Measurements from ENCODE around the gene MYBPHL. TPM values are rescaled to one million over a fixed set of nuclear protein-coding genes. Genes with fewer than 3 reads are reported as not detected.

MYBPHL gene
- not detected for total RNA-seq

GRCh38 chr1:109306832-109307273, at the start of gene MYBPHL:
TSS of gene MYBPHL (minus strand) at chr1:109307011. CDS start at chr1:109306991, 20 bp downstream.
- Histone ChIP-seq H3K27ac (no peak within 1 kb of the TSS), H3K27me3 (no peaks in the 10 kb centered on the region), H3K4me1 (peaks cover 0 to 3% (median 0%) of the 10 kb centered on the region in 4 donors), H3K4me3 (no peak within 1 kb of the TSS), H3K9me3 (no peaks in the 10 kb centered on the region), H3K36me3 (peaks cover 0 to 4% (median 0%) of the 10 kb centered on the region in 4 donors)
- TF ChIP-seq POLR2AphosphoS5 (IDR thresholded peaks at IDR 0.05) = no peak
- TF ChIP-seq EP300 (IDR thresholded peaks at IDR 0.05; ENCODE audit: low read depth) = no peak
- no peak for TF ChIP-seq POLR2A (IDR thresholded peaks at IDR 0.05)
- no peak for TF ChIP-seq CTCF (IDR thresholded peaks at IDR 0.05)
- in situ Hi-C loops (cut with MboI; ENCODE audit: low pct_ligation_motif_present in 1 of 4, low pct_unique_long_range_greater_than_20kb in 1 of 4, low sequenced_read_pairs in 3 of 4) = no loop called here
- WGBS, 2 donors (ENCODE audit: low coverage in 1 of 2) = 73% methylated on average over 7 of the region's 7 CpGs; no CpG with 5 or more reads in 1 of the 2 donors
- DNase-seq = no peak
- intact Hi-C loops (cut with DNase I; ENCODE audit: low total_unique reads) = no loop called here

GRCh38 chr1:109356505-109356904, 49.7 kb upstream of the MYBPHL start:
- H3K36me3 ChIP-seq = peaks cover 0 to 9% (median 0%) of the 10 kb centered on the region in 4 donors
- no peaks in the 10 kb centered on the region for H3K27me3 ChIP-seq
- TF ChIP-seq POLR2A (IDR thresholded peaks at IDR 0.05) (no peak), EP300 (IDR thresholded peaks at IDR 0.05; ENCODE audit: low read depth) (no peak), POLR2AphosphoS5 (IDR thresholded peaks at IDR 0.05) (no peak), CTCF (IDR thresholded peaks at IDR 0.05) (no peak)
- H3K9me3 ChIP-seq = no peaks in the 10 kb centered on the region
- DNase-seq = no peak
- intact Hi-C loops (cut with DNase I; ENCODE audit: low total_unique reads) = loop anchor here (10.0 kb wide), 1 partner anchor 48 kb away; no protein-coding TSS in a partner anchor
- peaks cover 0 to 26% (median 8%) of the 10 kb centered on the region in 4 donors for H3K4me1 ChIP-seq
- 55 to 70% methylated on average over 1 of the region's 1 CpG for WGBS, 2 donors (ENCODE audit: low coverage in 1 of 2)
- in situ Hi-C loops (cut with MboI; ENCODE audit: low pct_ligation_motif_present in 1 of 4, low pct_unique_long_range_greater_than_20kb in 1 of 4, low sequenced_read_pairs in 3 of 4) = no loop called here
- no peak overlapping the region for H3K4me3 ChIP-seq
- H3K27ac ChIP-seq = no peak overlapping the region

GRCh38 chr1:109354929-109355328, 48.1 kb upstream of the MYBPHL start:
- 97 to 100% methylated on average over 3 of the region's 3 CpGs for WGBS, 2 donors (ENCODE audit: low coverage in 1 of 2)
- H3K36me3 ChIP-seq = peaks cover 0 to 9% (median 2%) of the 10 kb centered on the region in 4 donors
- H3K4me1 ChIP-seq = peaks cover 0 to 33% (median 13%) of the 10 kb centered on the region in 4 donors
- no peaks in the 10 kb centered on the region for H3K27me3 ChIP-seq
- TF ChIP-seq CTCF (IDR thresholded peaks at IDR 0.05) (no peak), POLR2A (IDR thresholded peaks at IDR 0.05) (no peak), EP300 (IDR thresholded peaks at IDR 0.05; ENCODE audit: low read depth) (no peak), POLR2AphosphoS5 (IDR thresholded peaks at IDR 0.05) (no peak)
- H3K9me3 ChIP-seq = no peaks in the 10 kb centered on the region
- DNase-seq = no peak
- H3K4me3 ChIP-seq = no peak overlapping the region
- intact Hi-C loops (cut with DNase I; ENCODE audit: low total_unique reads) (loop anchor here (10.0 kb wide), 1 partner anchor 50 kb away; no protein-coding TSS in a partner anchor), in situ Hi-C loops (cut with MboI; ENCODE audit: low pct_ligation_motif_present in 1 of 4, low pct_unique_long_range_greater_than_20kb in 1 of 4, low sequenced_read_pairs in 3 of 4) (no loop called here)
- no peak overlapping the region for H3K27ac ChIP-seq

- Histone ChIP-seq H3K4me1 (peaks cover 0 to 25% (median 8%) of the 10 kb centered on the region in 4 donors), H3K36me3 (peaks cover 0 to 21% (median 7%) of the 10 kb centered on the region in 4 donors), H3K27ac (peak overlapping the region; percentile 49 to 68 (median 59)), H3K27me3 (no peaks in the 10 kb centered on the region), H3K4me3 (no peak overlapping the region), H3K9me3 (no peaks in the 10 kb centered on the region)
- intact Hi-C loops (cut with DNase I; ENCODE audit: low total_unique reads) = loop anchor here (10.0 kb wide), 1 partner anchor 53 kb away; no protein-coding TSS in a partner anchor
- TF ChIP-seq CTCF (IDR thresholded peaks at IDR 0.05) (no peak), POLR2AphosphoS5 (IDR thresholded peaks at IDR 0.05) (peak in 1 of 3 donors; percentile 59)
- WGBS, 2 donors (ENCODE audit: low coverage in 1 of 2) = 69 to 71% methylated on average over 4 to 5 of the region's 5 CpGs
- in situ Hi-C loops (cut with MboI; ENCODE audit: low pct_ligation_motif_present in 1 of 4, low pct_unique_long_range_greater_than_20kb in 1 of 4, low sequenced_read_pairs in 3 of 4) = no loop called here
- peak; percentile 57 for DNase-seq
Observed at GRCh38 chr1:109351457-109351856, 44.6 kb upstream of the MYBPHL start.
